ENCODE measurements around the gene SH3BP2. TPM values are rescaled to one million over a fixed set of nuclear protein-coding genes. Genes with fewer than 3 reads are reported as not detected.

The SH3BP2 gene
- total RNA-seq, 2 experiments from 2014 or later = 10.9 to 31.6 TPM

GRCh38 chr4:2867758-2868491 lies 75.0 kb downstream of the SH3BP2 start:
- H3K4me1 ChIP-seq (ENCODE audit: insufficient read depth, low read length, poor library complexity, severe bottlenecking) = peaks cover 6% of the 10 kb centered on the region
- peaks cover 4% of the 10 kb centered on the region; the same call in 1 of the 2 replicates for H3K79me2 ChIP-seq (ENCODE audit: insufficient read depth, low read depth, low read length)
- CTCF ChIA-PET (ENCODE audit: unreplicated experiment) = interaction anchor here (0.8 kb wide), 1 partner anchor 23 kb away, joined by 3 read pairs; no protein-coding TSS in a partner anchor
- no peak overlapping the region for H3K4me3 ChIP-seq (ENCODE audit: low read depth, low read length, poor library complexity, severe bottlenecking)
- POLR2A ChIA-PET = interaction anchor here (0.8 kb wide), 1 partner anchor 9 kb away, joined by 3 read pairs; no protein-coding TSS in a partner anchor
- BruUV-seq (replicated peaks) = no TSS peak
- intact Hi-C loops (cut with micrococcal nuclease; ENCODE audit: unreplicated experiment) = no loop called here
- H2AFZ ChIP-seq (ENCODE audit: low read length) = no peak overlapping the region
- no peak for TF ChIP-seq EZH2phosphoT487 (IDR thresholded peaks at IDR 0.05; ENCODE audit: borderline replicate concordance, low read depth, low read length)
- TF ChIP-seq CTCF (conservative IDR thresholded peaks at IDR 0.05; ENCODE audit: low read length) = no peak
- no peaks in the 10 kb centered on the region for H3K36me3 ChIP-seq (ENCODE audit: insufficient read depth, low read length)
- no peaks in the 10 kb centered on the region for H4K20me1 ChIP-seq (ENCODE audit: insufficient read depth, low read length)
- H3K9me3 ChIP-seq (ENCODE audit: low read length) = no peaks in the 10 kb centered on the region
- no peak for DNase-seq (ENCODE audit: low spot score)
- no peak overlapping the region for H3K4me2 ChIP-seq (ENCODE audit: low read length)
- H3K9me2 ChIP-seq (ENCODE audit: insufficient read depth, low read length) = no peaks in the 10 kb centered on the region
- H3K27ac ChIP-seq (ENCODE audit: low read depth, low read length, poor library complexity, severe bottlenecking) = no peak overlapping the region

DNA sequence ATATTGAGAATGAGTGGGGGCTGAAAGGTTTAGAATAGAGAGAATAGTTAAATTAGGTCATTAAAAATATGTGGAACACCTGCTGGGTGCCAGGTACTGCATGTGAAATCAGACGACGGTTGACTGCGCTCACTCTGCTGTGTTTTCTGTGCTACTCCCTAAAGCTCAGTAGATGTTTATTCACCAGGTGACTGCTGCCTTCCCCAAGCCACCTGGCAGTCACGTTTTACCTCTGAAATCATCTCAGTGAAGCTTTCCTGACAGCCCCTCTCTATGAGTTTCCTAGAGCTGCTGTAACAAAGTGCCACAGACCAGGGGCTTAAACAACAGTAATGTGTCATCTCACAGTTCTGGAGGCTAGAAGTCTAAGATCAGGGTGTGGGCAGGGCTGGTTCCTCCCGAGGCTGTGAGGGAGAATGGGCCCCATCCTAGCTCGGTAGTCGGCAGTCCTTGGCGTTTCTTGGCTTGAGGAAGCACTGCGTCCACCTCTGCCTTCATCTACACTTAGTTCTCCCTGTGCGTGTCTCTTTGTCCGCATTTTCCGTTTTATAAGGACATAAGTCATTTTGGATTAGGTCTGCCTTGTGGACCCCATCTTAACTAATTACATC lies 76.1 kb downstream of the SH3BP2 start:
- H4K20me1 ChIP-seq (ENCODE audit: insufficient read depth, low read length) = no peaks in the 10 kb centered on the region
- ChIA-PET POLR2A (no interaction called here), CTCF (ENCODE audit: unreplicated experiment) (no interaction called here)
- no peak overlapping the region for H3K27ac ChIP-seq (ENCODE audit: low read depth, low read length, poor library complexity, severe bottlenecking)
- H3K4me2 ChIP-seq (ENCODE audit: low read length) = no peak overlapping the region
- no peaks in the 10 kb centered on the region for H3K9me2 ChIP-seq (ENCODE audit: insufficient read depth, low read length)
- intact Hi-C loops (cut with micrococcal nuclease; ENCODE audit: unreplicated experiment) = no loop called here
- H3K79me2 ChIP-seq (ENCODE audit: insufficient read depth, low read depth, low read length) = peaks cover 4% of the 10 kb centered on the region; the same call in 1 of the 2 replicates
- no TSS peak for BruUV-seq (replicated peaks)
- H3K36me3 ChIP-seq (ENCODE audit: insufficient read depth, low read length) = no peaks in the 10 kb centered on the region
- no peaks in the 10 kb centered on the region for H3K9me3 ChIP-seq (ENCODE audit: low read length)
- no peak overlapping the region for H3K4me3 ChIP-seq (ENCODE audit: low read depth, low read length, poor library complexity, severe bottlenecking)
- peaks cover 6% of the 10 kb centered on the region for H3K4me1 ChIP-seq (ENCODE audit: insufficient read depth, low read length, poor library complexity, severe bottlenecking)
- no peak for TF ChIP-seq EZH2phosphoT487 (IDR thresholded peaks at IDR 0.05; ENCODE audit: borderline replicate concordance, low read depth, low read length)
- H2AFZ ChIP-seq (ENCODE audit: low read length) = no peak overlapping the region
- no peak for DNase-seq (ENCODE audit: low spot score)

DNA sequence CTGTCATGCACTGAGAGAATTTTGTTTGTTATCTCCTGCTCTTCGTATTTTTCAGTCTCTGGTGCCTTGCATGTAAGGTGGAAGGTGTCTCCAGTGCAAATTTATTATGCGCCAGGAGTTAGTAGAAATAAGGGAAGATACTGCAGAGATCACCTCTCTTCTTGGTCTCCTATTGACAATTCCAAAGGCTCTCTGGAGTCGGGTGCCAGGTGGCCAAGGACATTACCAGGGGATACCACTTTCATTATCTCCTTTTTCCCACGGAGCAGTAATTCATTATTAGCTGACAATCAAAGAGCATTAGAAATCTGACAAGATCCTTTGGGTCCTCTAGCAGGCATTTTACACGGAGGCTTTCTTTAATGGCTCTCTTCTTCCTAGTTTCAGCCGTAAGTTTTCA lies 76.8 kb downstream of the SH3BP2 start:
- Histone ChIP-seq H3K79me2 (ENCODE audit: insufficient read depth, low read depth, low read length) (peaks cover 4% of the 10 kb centered on the region; the same call in 1 of the 2 replicates), H3K4me3 (ENCODE audit: low read depth, low read length, poor library complexity, severe bottlenecking) (no peak overlapping the region), H3K9me3 (ENCODE audit: low read length) (no peaks in the 10 kb centered on the region), H4K20me1 (ENCODE audit: insufficient read depth, low read length) (no peaks in the 10 kb centered on the region), H3K4me2 (ENCODE audit: low read length) (no peak overlapping the region), H3K27ac (ENCODE audit: low read depth, low read length, poor library complexity, severe bottlenecking) (no peak overlapping the region), H3K4me1 (ENCODE audit: insufficient read depth, low read length, poor library complexity, severe bottlenecking) (peaks cover 6% of the 10 kb centered on the region), H3K36me3 (ENCODE audit: insufficient read depth, low read length) (no peaks in the 10 kb centered on the region), H2AFZ (ENCODE audit: low read length) (no peak overlapping the region), H3K9me2 (ENCODE audit: insufficient read depth, low read length) (no peaks in the 10 kb centered on the region)
- CTCF ChIA-PET (ENCODE audit: unreplicated experiment) = no interaction called here
- intact Hi-C loops (cut with micrococcal nuclease; ENCODE audit: unreplicated experiment) = no loop called here
- no peak for TF ChIP-seq EZH2phosphoT487 (IDR thresholded peaks at IDR 0.05; ENCODE audit: borderline replicate concordance, low read depth, low read length)
- TF ChIP-seq CTCF (conservative IDR thresholded peaks at IDR 0.05; ENCODE audit: low read length) = no peak
- POLR2A ChIA-PET = no interaction called here
- no peak for DNase-seq (ENCODE audit: low spot score)
- BruUV-seq (replicated peaks) = no TSS peak

Data from OCI-LY7 (cell line).